T-helper 17 cell (primary cell): ENCODE data around the gene LSM5. TPM values are rescaled to one million over a fixed set of nuclear protein-coding genes. Genes with fewer than 3 reads are reported as not detected.

Source experiments
- ATAC-seq: fragments of 150-1000 bp; cut with Tn5 transposase; 2 replicates; pipeline ENCODE4 v1.10.0; 2021; ENCODE audit warnings: mild to moderate bottlenecking, moderate library complexity
- DNase-seq, 3 donors: peaks; one replicate each; pipeline versions ENCODE4 v3.0.0 to v3.0.0-alpha.2; 2020 to 2021
- H3K9me3 ChIP-seq: one replicate; pipeline ENCODE4 v1.7.0; 2013; ENCODE audit warnings: low read length, mild to moderate bottlenecking; ENCODE audit not compliant: control insufficient read depth, poor library complexity, severe bottlenecking
- H3K27ac Mint-ChIP-seq: one replicate; pipeline ENCODE4 v1.8.0; 2022; ENCODE audit warnings: mild to moderate bottlenecking, moderate library complexity, mixed read lengths
- H3K27me3 Mint-ChIP-seq: one replicate; pipeline ENCODE4 v1.8.0; 2022; ENCODE audit warnings: mixed read lengths
- H3K36me3 Mint-ChIP-seq: one replicate; pipeline ENCODE4 v1.8.0; 2022; ENCODE audit warnings: low read depth, mixed read lengths
- H3K4me1 Mint-ChIP-seq: one replicate; pipeline ENCODE4 v1.8.0; 2022; ENCODE audit warnings: mild to moderate bottlenecking, mixed read lengths
- H3K4me3 Mint-ChIP-seq: one replicate; pipeline ENCODE4 v1.8.0; 2022; ENCODE audit warnings: mild to moderate bottlenecking, moderate library complexity, mixed read lengths
- total RNA-seq, 4 donors: library from RNA in 2 of 4; stranded (reverse) in 2 of 4; gene quantifications; one replicate each; pipeline ENCODE4 v1.2.3 and lab custom pipeline; 2022 to 2026

The LSM5 gene
- total RNA-seq, result 10 to 100 TPM; 23.8 to 24.8 TPM
- 17.3 to 18.9 reads per million in 2 donors for total RNA-seq (lab: John Stamatoyannopoulos, UW)

DNA sequence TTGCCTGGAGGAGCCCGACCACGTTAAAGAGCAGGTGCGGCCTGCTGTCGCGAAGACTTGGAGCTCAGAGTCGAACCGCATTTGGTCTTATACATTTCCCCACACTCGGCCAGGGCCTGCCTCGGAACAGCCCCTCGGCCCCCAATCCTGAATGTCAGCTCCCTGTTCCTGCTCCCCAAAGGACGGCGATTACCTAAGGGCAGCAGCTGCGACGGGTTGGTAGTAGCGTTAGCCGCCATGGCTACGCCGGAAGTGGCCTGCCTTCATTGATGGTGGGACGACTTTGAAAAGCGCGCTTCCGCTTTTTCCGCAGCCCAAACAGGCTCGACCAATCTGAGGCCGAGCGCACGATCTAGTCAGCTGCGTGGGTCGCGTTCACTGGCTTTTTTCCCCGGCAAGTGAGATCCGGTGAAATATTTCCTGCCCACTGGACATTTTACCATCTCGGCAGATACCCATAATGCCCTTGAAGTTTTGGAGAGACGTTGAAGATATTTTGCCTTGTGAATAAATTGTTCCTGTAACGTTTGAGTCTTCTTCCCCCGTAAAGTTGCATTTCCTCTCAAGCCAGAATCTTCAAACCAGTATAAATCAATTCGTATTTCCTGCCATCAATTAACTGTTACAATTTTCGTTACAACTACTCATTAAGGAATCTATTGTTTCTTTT is at the start of gene LSM5:
Gene LSM5, minus strand, starts transcription at position 254 of the 670 bp plus-strand sequence. Its CDS starts 15 bp downstream, at position 239.
- Mint-ChIP-seq H3K4me1 (peaks cover 16% of the 10 kb centered on the region), H3K4me3 (peak within 1 kb of the TSS; percentile 93), H3K27me3 (no peaks in the 10 kb centered on the region), H3K27ac (peak within 1 kb of the TSS; percentile 97), H3K36me3 (peaks cover 2% of the 10 kb centered on the region)
- DNase-seq (peak; percentile 76 to 80 (median 79)), ATAC-seq (peak; percentile 78)
- no peaks in the 10 kb centered on the region for H3K9me3 ChIP-seq

DNA sequence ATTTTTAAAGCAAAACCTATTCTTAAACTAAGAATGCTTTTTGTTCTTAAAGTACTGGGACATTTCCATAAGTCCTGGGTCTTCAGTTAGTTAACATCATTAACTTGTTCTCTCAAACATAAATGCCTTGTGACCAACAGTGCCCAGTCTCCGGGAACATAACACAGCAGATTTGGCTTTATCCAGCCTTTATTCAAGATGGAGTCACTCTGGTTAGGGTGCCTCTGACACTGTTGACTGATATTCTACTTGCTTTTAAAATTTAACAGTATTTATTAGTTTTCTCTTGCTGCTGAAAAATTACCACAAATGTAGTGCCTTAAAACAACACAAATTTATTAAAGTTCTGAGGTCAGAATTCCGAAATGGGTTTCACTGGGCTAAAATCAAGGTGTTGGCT is 49.2 kb upstream of the LSM5 start:
- H3K4me3 Mint-ChIP-seq, result no peak overlapping the region
- no peaks in the 10 kb centered on the region for H3K27me3 Mint-ChIP-seq
- H3K4me1 Mint-ChIP-seq, result peaks cover 10% of the 10 kb centered on the region
- ATAC-seq (no peak), DNase-seq (no peak)
- H3K27ac Mint-ChIP-seq, result no peak overlapping the region
- no peaks in the 10 kb centered on the region for H3K9me3 ChIP-seq
- H3K36me3 Mint-ChIP-seq, result no peaks in the 10 kb centered on the region

DNA sequence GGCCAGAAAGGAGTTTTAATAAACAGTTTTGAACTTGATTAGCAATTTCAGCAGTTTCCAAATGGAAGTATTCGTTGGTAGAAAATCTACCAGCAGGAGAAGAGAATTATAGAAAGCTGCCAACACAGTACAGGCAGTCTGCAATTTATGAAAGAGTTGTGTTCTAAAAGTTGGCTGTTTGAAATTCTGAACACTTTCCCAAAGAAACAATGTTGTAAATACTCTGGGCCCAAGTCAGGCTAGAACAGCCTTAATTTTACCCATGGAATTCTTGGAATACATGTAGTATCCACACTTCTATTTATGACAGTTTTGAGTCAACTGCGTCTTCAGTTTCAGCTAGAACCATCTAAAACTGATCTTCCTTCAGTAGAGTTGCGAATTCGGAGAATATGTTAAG is 47.6 kb upstream of the LSM5 start:
- H3K4me1 Mint-ChIP-seq, result peaks cover 5% of the 10 kb centered on the region
- H3K27ac Mint-ChIP-seq, result no peak overlapping the region
- DNase-seq, result no peak
- no peak overlapping the region for H3K4me3 Mint-ChIP-seq
- ATAC-seq, result no peak
- H3K27me3 Mint-ChIP-seq, result no peaks in the 10 kb centered on the region
- no peaks in the 10 kb centered on the region for H3K36me3 Mint-ChIP-seq
- H3K9me3 ChIP-seq, result no peaks in the 10 kb centered on the region

DNA sequence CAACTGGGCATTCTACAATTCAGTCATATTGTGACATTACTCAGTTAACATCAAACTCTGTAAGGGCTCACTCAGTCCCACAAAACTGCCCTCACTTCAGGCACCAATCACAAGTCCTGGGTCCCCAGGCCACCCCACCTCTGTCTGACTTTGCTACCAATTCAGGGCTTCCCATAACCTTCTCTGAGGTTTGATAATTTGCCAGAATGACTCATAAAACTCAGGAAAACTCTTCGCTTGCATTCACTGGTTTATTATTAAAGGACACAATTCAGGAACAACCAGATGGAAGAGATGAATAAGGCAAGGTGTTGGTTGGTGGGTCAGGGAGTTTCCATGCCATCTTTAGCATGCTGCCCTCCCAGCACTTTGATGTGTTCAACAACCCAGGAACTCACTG is 46.4 kb upstream of the LSM5 start:
- ATAC-seq, result no peak
- DNase-seq, result no peak
- Mint-ChIP-seq H3K4me3 (no peak overlapping the region), H3K4me1 (peaks cover 5% of the 10 kb centered on the region), H3K36me3 (no peaks in the 10 kb centered on the region), H3K27me3 (no peaks in the 10 kb centered on the region), H3K27ac (no peak overlapping the region)
- H3K9me3 ChIP-seq, result no peaks in the 10 kb centered on the region

DNA sequence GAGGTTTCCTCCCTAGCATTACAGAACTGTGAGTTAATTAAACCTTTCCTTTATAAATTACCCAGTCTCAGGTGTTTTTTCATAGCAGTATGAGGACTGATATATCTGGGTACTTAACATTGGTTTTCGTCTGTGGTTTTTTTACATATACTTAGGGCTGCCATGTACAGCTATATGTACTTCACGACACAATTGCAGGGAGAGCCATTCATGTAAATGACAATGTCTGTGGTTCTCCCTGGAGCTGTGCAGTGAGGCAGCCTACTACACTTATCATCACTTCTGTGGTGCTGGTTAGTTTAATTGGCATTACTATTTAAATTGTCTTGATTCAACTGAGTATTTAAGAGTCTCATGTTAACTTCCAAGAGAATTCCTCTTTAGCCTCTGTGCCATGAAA is 45.8 kb upstream of the LSM5 start:
- no peak for ATAC-seq
- peaks cover 5% of the 10 kb centered on the region for H3K4me1 Mint-ChIP-seq
- no peak overlapping the region for H3K4me3 Mint-ChIP-seq
- no peak for DNase-seq
- peak overlapping the region; percentile 24 for H3K27ac Mint-ChIP-seq
- no peaks in the 10 kb centered on the region for H3K36me3 Mint-ChIP-seq
- H3K27me3 Mint-ChIP-seq, result no peaks in the 10 kb centered on the region
- no peaks in the 10 kb centered on the region for H3K9me3 ChIP-seq

DNA sequence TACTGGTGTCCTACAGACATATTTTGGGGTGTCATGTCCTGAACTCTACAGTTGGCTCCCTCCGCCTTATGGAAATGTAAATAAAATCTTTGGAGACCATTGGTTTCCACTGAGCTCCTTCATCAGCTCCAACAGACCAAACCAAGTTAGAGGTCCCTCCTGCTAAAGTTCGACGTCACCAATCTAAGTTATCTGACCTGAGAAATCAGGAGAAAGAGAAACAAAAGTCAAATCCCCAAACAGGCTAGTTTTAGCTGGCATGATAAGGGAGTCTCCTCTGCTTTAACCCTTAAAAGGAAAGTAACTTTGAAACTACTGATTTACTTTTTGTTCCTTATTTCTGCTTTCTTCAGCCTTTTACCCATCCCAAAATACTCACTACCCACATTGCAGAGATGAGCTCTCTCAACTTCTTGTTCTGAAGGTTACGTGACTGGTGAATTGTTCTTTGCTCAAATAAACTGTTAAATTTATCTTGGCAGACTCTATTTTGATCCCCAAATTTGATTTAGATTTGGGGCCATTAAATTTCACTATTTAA is 45.1 kb upstream of the LSM5 start:
- Mint-ChIP-seq H3K4me3 (no peak overlapping the region), H3K36me3 (no peaks in the 10 kb centered on the region), H3K4me1 (peaks cover 5% of the 10 kb centered on the region), H3K27me3 (no peaks in the 10 kb centered on the region), H3K27ac (no peak overlapping the region)
- DNase-seq (no peak), ATAC-seq (no peak)
- H3K9me3 ChIP-seq, result no peaks in the 10 kb centered on the region

DNA sequence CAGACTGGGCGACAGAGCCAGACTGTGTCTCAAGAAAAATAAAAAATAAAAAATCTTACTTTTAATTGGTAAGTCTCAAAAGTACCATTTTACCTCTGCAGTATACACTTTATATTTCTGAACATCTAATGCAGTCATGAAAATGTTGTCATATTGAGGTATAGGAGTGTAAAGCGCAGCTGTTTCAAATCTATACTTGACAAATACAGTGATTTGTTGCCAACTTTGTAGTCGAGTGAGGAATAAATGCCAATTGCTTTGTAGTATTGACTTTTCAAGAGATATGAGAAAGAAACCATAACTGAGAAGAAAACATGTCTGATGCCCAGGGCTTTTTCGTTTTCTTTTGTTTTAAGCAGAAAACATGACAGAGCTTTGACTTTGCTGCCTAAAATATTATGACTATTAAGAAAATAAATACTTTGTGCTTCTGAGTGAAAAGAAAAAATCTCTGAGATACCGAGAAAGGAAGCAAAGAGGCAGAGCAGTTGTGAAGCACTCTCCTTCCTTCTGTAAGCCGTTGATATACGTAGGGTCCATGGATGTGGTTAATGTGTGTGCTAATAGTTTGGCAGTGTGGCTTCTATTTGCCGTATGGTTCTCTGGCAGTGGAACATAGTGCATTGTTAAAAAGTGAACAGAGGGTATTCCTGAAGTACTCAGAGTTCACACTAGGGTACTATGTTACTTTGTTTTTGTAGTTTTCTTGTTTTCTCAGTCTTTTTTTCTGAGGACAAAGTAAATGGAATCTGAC is 43.3 kb upstream of the LSM5 start:
- Mint-ChIP-seq H3K27me3 (no peaks in the 10 kb centered on the region), H3K36me3 (no peaks in the 10 kb centered on the region), H3K4me1 (peaks cover 7% of the 10 kb centered on the region), H3K4me3 (no peak overlapping the region), H3K27ac (no peak overlapping the region)
- ATAC-seq (no peak), DNase-seq (no peak)
- no peaks in the 10 kb centered on the region for H3K9me3 ChIP-seq

DNA sequence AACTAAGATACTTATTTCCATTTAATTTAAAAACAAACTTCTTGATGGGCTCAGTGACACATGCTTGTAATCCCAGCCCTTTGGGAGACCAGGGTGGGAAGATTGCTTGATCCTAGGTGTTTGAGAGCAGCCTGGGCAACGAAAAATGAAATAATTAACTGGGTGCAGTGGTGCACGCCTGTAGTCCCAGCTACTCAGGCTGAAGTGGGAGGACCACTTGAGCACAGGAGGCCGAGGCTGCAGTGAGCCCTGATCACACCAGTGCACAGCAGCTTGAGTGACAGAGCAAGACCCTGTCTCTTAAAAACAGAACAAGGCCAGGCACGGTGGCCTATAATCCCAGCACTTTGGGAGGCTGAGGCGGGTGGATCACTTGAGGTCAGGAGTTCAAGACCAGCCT is 42.5 kb upstream of the LSM5 start:
- no peak for DNase-seq
- ATAC-seq, result no peak
- H3K36me3 Mint-ChIP-seq, result no peaks in the 10 kb centered on the region
- no peak overlapping the region for H3K4me3 Mint-ChIP-seq
- H3K4me1 Mint-ChIP-seq, result peaks cover 7% of the 10 kb centered on the region
- H3K9me3 ChIP-seq, result no peaks in the 10 kb centered on the region
- no peak overlapping the region for H3K27ac Mint-ChIP-seq
- no peaks in the 10 kb centered on the region for H3K27me3 Mint-ChIP-seq

DNA sequence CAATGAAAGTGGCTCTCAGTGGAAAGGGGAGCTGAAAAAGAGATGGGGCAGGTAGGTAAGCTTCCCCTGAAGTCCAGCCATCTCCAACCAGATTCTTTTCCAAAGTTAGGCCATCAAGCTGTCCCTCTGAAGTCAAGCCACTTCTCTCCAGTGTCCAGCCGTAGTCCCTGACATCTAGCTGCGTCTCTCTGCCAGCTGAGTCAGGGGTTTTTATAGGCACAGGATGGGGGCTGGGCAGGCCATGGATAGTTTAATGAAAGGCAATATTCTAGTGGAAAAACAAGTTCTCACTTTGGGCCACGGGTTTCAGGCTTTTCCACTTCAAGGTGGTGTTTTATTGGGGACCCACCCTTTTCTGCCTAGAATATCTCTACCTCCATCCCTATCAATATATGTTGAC is 41.9 kb upstream of the LSM5 start:
- DNase-seq, result no peak
- no peaks in the 10 kb centered on the region for H3K9me3 ChIP-seq
- H3K4me3 Mint-ChIP-seq, result no peak overlapping the region
- no peaks in the 10 kb centered on the region for H3K36me3 Mint-ChIP-seq
- H3K4me1 Mint-ChIP-seq, result peaks cover 8% of the 10 kb centered on the region
- H3K27me3 Mint-ChIP-seq, result no peaks in the 10 kb centered on the region
- ATAC-seq, result no peak
- H3K27ac Mint-ChIP-seq, result peak overlapping the region; percentile 14

DNA sequence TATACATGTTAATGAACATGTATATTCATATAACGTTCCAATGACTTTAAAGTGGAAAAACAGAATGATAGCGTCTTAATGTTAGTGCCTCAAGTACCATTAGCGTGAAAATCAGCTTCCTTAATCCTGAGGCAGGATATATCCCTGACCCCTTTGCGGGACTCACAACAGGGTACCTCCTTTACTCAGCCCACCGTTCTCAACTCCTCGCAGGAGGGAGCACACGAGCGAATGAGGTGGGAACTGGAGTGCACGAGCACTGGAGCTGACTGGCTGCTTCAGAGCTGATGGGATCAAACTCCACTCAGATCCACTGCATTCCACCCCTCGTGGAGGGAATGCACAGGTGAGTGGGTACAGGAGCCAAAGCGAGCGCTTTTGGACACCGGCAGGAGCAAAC is 41.2 kb upstream of the LSM5 start:
- Mint-ChIP-seq H3K27ac (peak overlapping the region; percentile 14), H3K36me3 (no peaks in the 10 kb centered on the region), H3K27me3 (no peaks in the 10 kb centered on the region), H3K4me1 (peaks cover 7% of the 10 kb centered on the region), H3K4me3 (no peak overlapping the region)
- DNase-seq (no peak), ATAC-seq (no peak)
- no peaks in the 10 kb centered on the region for H3K9me3 ChIP-seq

DNA sequence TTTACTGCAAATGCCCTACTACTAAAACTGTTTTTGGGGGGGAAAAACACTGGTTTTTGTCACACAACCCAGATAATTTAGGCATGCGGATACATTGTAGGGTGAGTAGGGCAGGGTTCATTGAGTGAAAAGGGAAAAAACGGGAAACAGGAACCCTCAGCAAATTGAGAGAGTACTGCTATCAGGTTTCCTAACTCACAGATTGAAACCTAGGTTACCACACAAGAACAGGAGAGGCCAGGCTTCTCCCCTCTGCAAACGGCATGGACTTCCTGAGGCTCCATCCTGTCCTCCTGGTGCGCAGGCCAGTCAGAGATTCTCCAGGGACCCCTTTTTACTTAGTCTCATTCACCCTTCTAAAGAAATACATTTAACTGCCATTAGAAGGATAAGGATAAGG is 35.7 kb upstream of the LSM5 start:
- no peak for ATAC-seq
- DNase-seq, result no peak
- peaks cover 10% of the 10 kb centered on the region for H3K4me1 Mint-ChIP-seq
- no peaks in the 10 kb centered on the region for H3K27me3 Mint-ChIP-seq
- H3K36me3 Mint-ChIP-seq, result peaks cover 3% of the 10 kb centered on the region
- H3K9me3 ChIP-seq, result no peaks in the 10 kb centered on the region
- H3K27ac Mint-ChIP-seq, result no peak overlapping the region
- no peak overlapping the region for H3K4me3 Mint-ChIP-seq

DNA sequence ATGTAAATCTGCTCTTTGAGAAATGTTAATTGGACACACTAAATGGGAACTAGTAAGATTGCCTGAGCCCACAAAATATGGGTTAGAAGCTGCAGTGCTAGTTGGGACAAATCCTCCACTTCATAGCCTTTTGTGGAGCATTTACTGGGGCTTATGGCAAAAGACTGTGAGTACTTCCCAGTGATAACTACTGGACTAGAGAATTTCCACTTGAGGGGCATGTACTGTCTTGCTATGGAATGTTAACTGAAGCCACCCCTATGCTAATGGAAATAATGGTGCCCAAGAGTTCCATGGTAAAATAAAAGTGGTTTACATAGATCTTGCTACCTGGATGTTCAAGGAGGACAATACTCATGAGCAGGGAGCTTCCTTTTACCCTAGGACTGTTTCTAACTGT is 34.5 kb upstream of the LSM5 start:
- Mint-ChIP-seq H3K36me3 (peaks cover 3% of the 10 kb centered on the region), H3K27ac (no peak overlapping the region), H3K27me3 (no peaks in the 10 kb centered on the region), H3K4me3 (no peak overlapping the region), H3K4me1 (peaks cover 13% of the 10 kb centered on the region)
- no peaks in the 10 kb centered on the region for H3K9me3 ChIP-seq
- no peak for ATAC-seq
- no peak for DNase-seq

DNA sequence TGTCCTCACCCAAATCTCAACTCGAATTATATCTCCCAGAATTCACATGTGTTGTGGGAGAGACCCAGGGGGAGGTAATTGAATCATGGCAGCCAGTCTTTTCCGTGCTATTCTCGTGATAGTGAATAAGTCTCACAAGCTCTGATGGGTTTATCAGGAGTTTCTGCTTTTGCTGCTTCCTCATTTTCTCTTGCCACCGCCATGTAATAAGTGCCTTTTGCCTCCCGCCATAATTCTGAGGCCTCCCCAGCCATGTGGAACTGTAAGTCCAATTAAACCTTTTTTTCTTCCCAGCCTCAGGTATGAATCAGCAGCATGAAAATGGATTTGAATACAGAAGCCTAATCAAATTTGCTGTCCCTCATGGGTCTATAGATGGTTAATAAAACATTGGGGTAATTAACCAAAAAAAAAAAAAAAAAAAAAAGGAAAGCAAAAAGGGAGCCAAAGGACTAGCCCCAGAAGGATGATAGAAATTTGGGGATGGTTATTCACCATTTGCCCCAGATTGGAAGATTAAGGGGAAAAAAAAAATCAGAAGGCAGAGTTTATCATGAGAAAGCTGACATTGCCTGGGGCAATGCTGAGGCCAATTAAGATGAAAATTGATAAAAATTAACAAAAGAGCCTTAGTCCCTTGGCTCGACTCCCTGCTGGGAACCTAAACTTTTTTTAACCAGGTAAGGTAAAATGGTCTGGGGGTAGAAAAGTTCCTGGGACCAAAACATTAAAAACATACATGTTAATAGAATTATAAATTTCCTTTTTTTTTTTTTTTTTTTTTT is 32.8 kb upstream of the LSM5 start:
- DNase-seq, result no peak
- H3K4me1 Mint-ChIP-seq, result peaks cover 10% of the 10 kb centered on the region
- H3K4me3 Mint-ChIP-seq, result no peak overlapping the region
- no peak for ATAC-seq
- no peaks in the 10 kb centered on the region for H3K27me3 Mint-ChIP-seq
- no peaks in the 10 kb centered on the region for H3K9me3 ChIP-seq
- H3K36me3 Mint-ChIP-seq, result peaks cover 3% of the 10 kb centered on the region
- H3K27ac Mint-ChIP-seq, result no peak overlapping the region
